ENCODE results near the gene C1QL1. TPM values are rescaled to one million over a fixed set of nuclear protein-coding genes. Genes with fewer than 3 reads are reported as not detected.

Gene C1QL1
- total RNA-seq, 1 experiment from 2014 or later, result 8.6 TPM

DNA sequence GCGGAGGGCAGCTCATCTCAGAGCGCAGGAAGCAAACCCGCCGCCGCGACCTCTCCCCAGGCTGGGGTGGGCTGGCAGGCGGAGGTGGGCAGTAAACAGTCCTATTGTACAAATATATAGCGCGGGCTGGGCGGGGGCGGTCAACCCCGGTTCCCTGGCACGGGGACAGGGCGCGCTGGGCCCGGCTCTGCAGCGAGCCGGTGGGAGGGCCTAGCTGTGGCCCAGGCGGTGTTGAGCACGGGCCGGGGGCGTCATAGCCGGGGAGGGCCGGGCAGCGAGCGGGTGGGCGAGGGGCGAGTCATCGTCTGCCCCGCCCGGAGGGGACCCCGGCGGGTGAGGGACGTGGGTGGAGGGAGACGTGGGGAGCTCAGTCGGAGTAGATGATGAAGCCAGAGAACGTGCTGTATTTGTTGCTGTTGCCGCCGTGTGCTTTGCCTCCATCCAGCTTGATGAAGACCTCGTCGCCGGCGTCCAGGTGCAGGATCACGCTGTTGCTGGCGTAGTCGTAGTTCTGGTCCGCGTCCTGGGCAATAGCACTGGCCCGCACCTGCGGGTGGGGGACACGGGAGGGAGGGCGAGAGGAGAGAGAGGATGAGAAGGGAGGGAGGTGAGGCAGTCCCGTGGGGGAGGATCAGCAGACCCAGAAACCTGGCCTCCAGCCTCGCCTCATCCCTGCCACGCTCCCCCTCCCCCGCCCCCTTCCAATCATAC, 8.1 kb downstream of the C1QL1 start:
- intact Hi-C loops (cut with micrococcal nuclease; ENCODE audit: unreplicated experiment), result no loop called here
- Histone ChIP-seq H3K9me3 (ENCODE audit: low read depth, low read length, poor library complexity, severe bottlenecking) (no peaks in the 10 kb centered on the region), H3K27me3 (replicated peaks; ENCODE audit: insufficient read depth, low read depth, low read length, poor library complexity) (no peaks in the 10 kb centered on the region), H3K36me3 (ENCODE audit: insufficient read depth, low read length, poor library complexity, severe bottlenecking) (no peaks in the 10 kb centered on the region), H3K4me1 (ENCODE audit: insufficient read depth, low read length, poor library complexity, severe bottlenecking) (no peaks in the 10 kb centered on the region), H3K4me3 (ENCODE audit: low read depth, low read length, poor library complexity, severe bottlenecking) (no peak overlapping the region), H3K27ac (ENCODE audit: low read depth, low read length, poor library complexity, severe bottlenecking) (no peak overlapping the region)
- no peak for TF ChIP-seq CTCF (conservative IDR thresholded peaks at IDR 0.05; ENCODE audit: low read depth, low read length)
- CTCF ChIA-PET, result no interaction called here
- POLR2A ChIA-PET (ENCODE audit: low non-redundant PET), result no interaction called here
- no peak for DNase-seq (ENCODE audit: low spot score)
- no TSS peak for BruUV-seq (replicated peaks)

- ChIA-PET POLR2A (ENCODE audit: low non-redundant PET) (no interaction called here), CTCF (no interaction called here)
- intact Hi-C loops (cut with micrococcal nuclease; ENCODE audit: unreplicated experiment), result no loop called here
- no peak for DNase-seq (ENCODE audit: low spot score)
- Histone ChIP-seq H3K4me3 (ENCODE audit: low read depth, low read length, poor library complexity, severe bottlenecking) (no peak overlapping the region), H3K9me3 (ENCODE audit: low read depth, low read length, poor library complexity, severe bottlenecking) (no peaks in the 10 kb centered on the region), H3K4me1 (ENCODE audit: insufficient read depth, low read length, poor library complexity, severe bottlenecking) (no peaks in the 10 kb centered on the region), H3K27me3 (replicated peaks; ENCODE audit: insufficient read depth, low read depth, low read length, poor library complexity) (no peaks in the 10 kb centered on the region), H3K36me3 (ENCODE audit: insufficient read depth, low read length, poor library complexity, severe bottlenecking) (no peaks in the 10 kb centered on the region), H3K27ac (ENCODE audit: low read depth, low read length, poor library complexity, severe bottlenecking) (no peak overlapping the region)
- BruUV-seq (replicated peaks), result no TSS peak
- TF ChIP-seq CTCF (conservative IDR thresholded peaks at IDR 0.05; ENCODE audit: low read depth, low read length) (no peak), EZH2 (IDR thresholded peaks at IDR 0.05; ENCODE audit: borderline replicate concordance, low read depth, low read length, poor library complexity, severe bottlenecking) (no peak)
Observed at GRCh38 chr17:44956998-44957981, 10.8 kb downstream of the C1QL1 start.

- no peak for TF ChIP-seq CTCF (conservative IDR thresholded peaks at IDR 0.05; ENCODE audit: low read depth, low read length)
- no peak for TF ChIP-seq EZH2 (IDR thresholded peaks at IDR 0.05; ENCODE audit: borderline replicate concordance, low read depth, low read length, poor library complexity, severe bottlenecking)
- ChIA-PET POLR2A (ENCODE audit: low non-redundant PET) (no interaction called here), CTCF (interaction anchor here (0.6 kb wide), 1 partner anchor 33 kb away, joined by 4 read pairs; no protein-coding TSS in a partner anchor)
- intact Hi-C loops (cut with micrococcal nuclease; ENCODE audit: unreplicated experiment), result no loop called here
- BruUV-seq (replicated peaks), result no TSS peak
- Histone ChIP-seq H3K36me3 (ENCODE audit: insufficient read depth, low read length, poor library complexity, severe bottlenecking) (no peaks in the 10 kb centered on the region), H3K9me3 (ENCODE audit: low read depth, low read length, poor library complexity, severe bottlenecking) (no peaks in the 10 kb centered on the region), H3K27ac (ENCODE audit: low read depth, low read length, poor library complexity, severe bottlenecking) (no peak overlapping the region), H3K4me3 (ENCODE audit: low read depth, low read length, poor library complexity, severe bottlenecking) (no peak overlapping the region), H3K4me1 (ENCODE audit: insufficient read depth, low read length, poor library complexity, severe bottlenecking) (no peaks in the 10 kb centered on the region), H3K27me3 (replicated peaks; ENCODE audit: insufficient read depth, low read depth, low read length, poor library complexity) (no peaks in the 10 kb centered on the region)
- DNase-seq (ENCODE audit: low spot score), result no peak
Observed at GRCh38 chr17:44955674-44956425, 12.3 kb downstream of the C1QL1 start.

Measured in A673 (cell line).